Prostate gland (tissue), 2 donors: ENCODE data around the gene CSF1R. TPM values are rescaled to one million over a fixed set of nuclear protein-coding genes. Genes with fewer than 3 reads are reported as not detected.

Experiments used
- DNase-seq: peaks from one replicate; pipeline ENCODE4 v3.0.0-alpha.2; 2019; ENCODE audit warnings: low spot score
- H3K27ac ChIP-seq, 2 donors: fragments of 200-600 bp; sonication (generic); 2 replicates each; pipeline ENCODE4 v1.5.1; 2017 to 2019
- H3K27me3 ChIP-seq: fragments of 200-600 bp; sonication (generic); replicated peaks from 2 replicates; pipeline ENCODE4 v1.5.1; 2019; ENCODE audit not compliant: insufficient read depth
- H3K36me3 ChIP-seq, 2 donors: fragments of 200-600 bp; sonication (generic); 1 replicate in 1 of 2; 2 replicates in 1 of 2; pipeline versions ENCODE4 v1.5.1 to v1.8.1; 2017 to 2019
- H3K4me1 ChIP-seq: fragments of 200-600 bp; sonication (generic); replicated peaks from 2 replicates; pipeline ENCODE4 v1.5.1; 2019
- H3K4me3 ChIP-seq, 2 donors: fragments of 200-600 bp; sonication (generic); 2 replicates each; pipeline ENCODE4 v1.5.1; 2017 to 2019
- H3K9me3 ChIP-seq: fragments of 200-600 bp; sonication (generic); 2 replicates; pipeline ENCODE4 v1.5.1; 2017
- POLR2A ChIP-seq: fragments of 450-650 bp; IDR thresholded peaks from one replicate; pipeline ENCODE4 v1.6.1; 2016; ENCODE audit warnings: antibody characterized with exemption, mild to moderate bottlenecking
- POLR2AphosphoS5 ChIP-seq: sonication (generic); formaldehyde crosslinking; IDR thresholded peaks from one replicate; pipeline ENCODE4 v1.6.1; 2017; ENCODE audit warnings: antibody characterized with exemption
- WGBS: methylation state at CpG from one replicate; pipeline ENCODE4 v1.1.5; 2018; 5-methylcytosine and 5-hydroxymethylcytosine counted together
- intact Hi-C: fragments of 100-400 bp; cut with DNase I; formaldehyde crosslinking; loops from one replicate; pipeline ENCODE4 v1.14.2; 2022
- total RNA-seq, 2 donors: library from RNA; depleted of rRNA; stranded (reverse); fragments of >200 nt; gene quantifications; one replicate each; pipeline ENCODE4 v1.1.0, GENCODE V29; 2016
- TF ChIP-seq, protein P1 (sequence below), 4 experiments: fragments of 200-600 bp in 2 of 4; fragments of 450-650 bp in 2 of 4; sonication (generic) in 2 of 4; IDR thresholded peaks; 1 replicate in 3 of 4; 2 replicates in 1 of 4; pipeline ENCODE4 v1.5.1; 2016 to 2019; ENCODE audit warnings: antibody characterized with exemption in 4 of 4, mild to moderate bottlenecking in 2 of 4, moderate library complexity in 2 of 4

The CSF1R gene
- total RNA-seq, 2 donors from 2014 or later = 11.0 to 36.4 TPM

DNA sequence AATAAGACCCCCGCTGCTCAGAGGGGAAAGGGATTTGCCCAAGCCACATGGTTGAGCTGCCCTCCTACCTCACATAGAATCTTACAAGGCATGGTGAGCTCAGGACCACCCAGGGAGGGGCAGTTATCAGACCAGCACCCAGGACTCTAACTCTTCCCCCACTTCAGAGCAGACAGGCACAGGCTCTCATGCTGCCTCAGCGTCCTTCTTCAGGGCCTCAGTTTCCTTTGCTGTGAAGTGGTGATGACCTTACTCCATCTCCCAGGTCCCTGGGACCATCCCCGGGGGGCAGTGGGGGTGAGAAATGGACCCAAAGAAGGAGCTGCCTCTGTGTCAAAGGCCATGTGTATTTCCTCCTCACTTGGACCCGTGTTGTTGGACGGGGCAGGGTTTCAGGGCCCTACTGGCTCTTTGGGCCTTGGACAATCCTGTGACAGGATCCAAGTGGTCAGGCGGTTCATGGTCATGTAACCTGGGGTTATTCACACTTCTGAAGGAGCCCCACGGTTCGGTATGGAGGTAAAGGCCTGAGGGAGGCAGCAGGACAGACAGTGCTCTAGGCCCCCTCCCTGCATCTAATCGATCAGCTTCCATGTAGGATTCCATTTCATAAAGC is 31.7 kb upstream of the CSF1R start:
- Histone ChIP-seq H3K27me3 (no peaks in the 10 kb centered on the region), H3K27ac (no peak overlapping the region), H3K4me1 (no peaks in the 10 kb centered on the region), H3K4me3 (no peak overlapping the region), H3K36me3 (no peaks in the 10 kb centered on the region), H3K9me3 (no peaks in the 10 kb centered on the region)
- intact Hi-C loops = no loop called here
- no peak for DNase-seq
- 83% methylated on average over 9 of the region's 9 CpGs for WGBS
- TF ChIP-seq POLR2AphosphoS5 (no peak), POLR2A (no peak)
- TF ChIP-seq, protein P1, sequence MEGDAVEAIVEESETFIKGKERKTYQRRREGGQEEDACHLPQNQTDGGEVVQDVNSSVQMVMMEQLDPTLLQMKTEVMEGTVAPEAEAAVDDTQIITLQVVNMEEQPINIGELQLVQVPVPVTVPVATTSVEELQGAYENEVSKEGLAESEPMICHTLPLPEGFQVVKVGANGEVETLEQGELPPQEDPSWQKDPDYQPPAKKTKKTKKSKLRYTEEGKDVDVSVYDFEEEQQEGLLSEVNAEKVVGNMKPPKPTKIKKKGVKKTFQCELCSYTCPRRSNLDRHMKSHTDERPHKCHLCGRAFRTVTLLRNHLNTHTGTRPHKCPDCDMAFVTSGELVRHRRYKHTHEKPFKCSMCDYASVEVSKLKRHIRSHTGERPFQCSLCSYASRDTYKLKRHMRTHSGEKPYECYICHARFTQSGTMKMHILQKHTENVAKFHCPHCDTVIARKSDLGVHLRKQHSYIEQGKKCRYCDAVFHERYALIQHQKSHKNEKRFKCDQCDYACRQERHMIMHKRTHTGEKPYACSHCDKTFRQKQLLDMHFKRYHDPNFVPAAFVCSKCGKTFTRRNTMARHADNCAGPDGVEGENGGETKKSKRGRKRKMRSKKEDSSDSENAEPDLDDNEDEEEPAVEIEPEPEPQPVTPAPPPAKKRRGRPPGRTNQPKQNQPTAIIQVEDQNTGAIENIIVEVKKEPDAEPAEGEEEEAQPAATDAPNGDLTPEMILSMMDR (IDR thresholded peaks at IDR 0.05) = no peak

GRCh38 chr5:150116667-150117400 is 30.5 kb upstream of the CSF1R start:
- Histone ChIP-seq H3K4me1 (no peaks in the 10 kb centered on the region), H3K4me3 (no peak overlapping the region), H3K9me3 (no peaks in the 10 kb centered on the region), H3K27me3 (no peaks in the 10 kb centered on the region), H3K36me3 (no peaks in the 10 kb centered on the region), H3K27ac (no peak overlapping the region)
- TF ChIP-seq, protein P1 (IDR thresholded peaks at IDR 0.05) = no peak
- TF ChIP-seq POLR2AphosphoS5 (no peak), POLR2A (no peak)
- intact Hi-C loops = no loop called here
- WGBS = 89% methylated on average over 10 of the region's 10 CpGs
- no peak for DNase-seq

DNA sequence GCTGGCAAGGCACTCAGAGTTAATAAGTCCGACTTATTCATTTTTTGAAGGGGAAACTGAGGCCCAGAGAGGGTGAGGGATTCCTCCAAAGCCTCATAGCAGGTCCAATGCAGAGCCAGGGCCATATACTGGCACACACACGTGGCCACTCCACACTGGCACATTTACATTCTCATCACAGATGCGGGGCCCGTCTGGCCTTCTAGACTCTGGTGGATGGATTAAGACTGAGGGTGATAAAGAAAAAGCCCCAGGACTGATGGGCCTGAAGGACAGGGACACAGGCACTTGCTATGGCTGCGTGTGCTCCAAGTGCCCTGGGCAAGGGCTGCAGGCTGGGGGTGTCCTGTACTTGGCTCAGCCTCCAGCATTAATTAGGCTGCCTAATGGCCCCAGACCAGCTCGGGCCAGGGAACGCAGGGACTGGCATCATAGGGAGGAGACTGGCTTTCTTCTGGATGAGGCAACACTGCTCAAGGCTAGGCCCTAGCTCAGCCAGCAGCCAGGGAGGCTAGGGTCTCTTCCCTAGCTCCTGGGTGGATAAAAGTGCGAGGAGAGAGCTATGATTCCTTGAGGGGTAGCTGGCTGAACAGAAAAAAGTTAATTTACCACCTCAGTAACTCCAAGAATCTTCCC is 28.5 kb upstream of the CSF1R start:
- H3K36me3 ChIP-seq = no peaks in the 10 kb centered on the region

DNA sequence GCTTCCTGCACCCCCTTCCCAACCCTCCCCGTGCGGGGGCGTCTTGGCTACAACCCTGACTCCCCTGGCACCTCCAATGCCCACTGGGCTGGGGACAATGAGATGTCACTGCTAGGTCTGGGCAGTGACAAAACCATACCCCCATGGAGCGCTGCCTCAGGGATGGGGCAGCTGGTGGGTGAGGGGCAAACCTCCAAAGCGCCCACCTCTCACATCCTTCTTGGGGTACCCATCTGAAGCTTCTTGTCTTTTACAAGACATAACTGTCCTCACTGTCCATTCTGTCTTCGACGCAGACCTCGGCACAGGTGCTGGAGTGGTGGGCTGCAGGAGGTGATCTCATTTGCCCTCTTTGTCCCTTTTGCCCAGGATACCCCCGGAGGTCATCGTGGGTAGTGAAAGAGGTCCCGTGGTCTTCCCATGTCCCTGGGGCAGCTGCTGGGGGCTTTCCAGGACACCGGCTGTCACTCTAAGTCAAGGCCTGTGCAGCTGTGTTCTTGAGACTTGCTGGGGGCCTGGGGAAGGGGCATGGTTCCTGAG is 27.8 kb upstream of the CSF1R start:
- H3K9me3 ChIP-seq = no peaks in the 10 kb centered on the region
- WGBS = 87% methylated on average over 12 of the region's 12 CpGs
- DNase-seq = no peak
- peaks cover 2% of the 10 kb centered on the region for H3K27me3 ChIP-seq
- H3K4me1 ChIP-seq = no peaks in the 10 kb centered on the region
- intact Hi-C loops = no loop called here
- H3K27ac ChIP-seq = no peak overlapping the region
- TF ChIP-seq POLR2A = no peak
- TF ChIP-seq, protein P1 (IDR thresholded peaks at IDR 0.05) = no peak
- TF ChIP-seq POLR2AphosphoS5 = no peak
- H3K4me3 ChIP-seq = no peak overlapping the region
- no peaks in the 10 kb centered on the region for H3K36me3 ChIP-seq

More for the DNA sequence above, 28.5 kb upstream of the CSF1R start:
- no peak overlapping the region for H3K4me3 ChIP-seq
- 84% methylated on average over 8 of the region's 8 CpGs for WGBS
- intact Hi-C loops = no loop called here
- DNase-seq = no peak
- no peak overlapping the region for H3K27ac ChIP-seq
- no peaks in the 10 kb centered on the region for H3K4me1 ChIP-seq
- peaks cover 2% of the 10 kb centered on the region for H3K27me3 ChIP-seq
- TF ChIP-seq, protein P1 (IDR thresholded peaks at IDR 0.05) = no peak
- no peak for TF ChIP-seq POLR2A
- TF ChIP-seq POLR2AphosphoS5 = no peak
- H3K9me3 ChIP-seq = no peaks in the 10 kb centered on the region
